HEK293T (cell line): ENCODE results near the gene CHKA.

Source experiments
- CTCF ChIA-PET: fragments of 350-600 bp; formaldehyde crosslinking; extraction: SDS; loops from one replicate; lab custom pipeline; 2021; ENCODE audit warnings: antibody characterized with exemption, inconsistent platforms; lab: Yijun Ruan, JAX
- POLR2A ChIA-PET: fragments of 350-600 bp; formaldehyde crosslinking; extraction: SDS; loops from one replicate; lab custom pipeline; 2020; ENCODE audit warnings: antibody characterized with exemption, inconsistent platforms; lab: Yijun Ruan, JAX
- DNase-seq: peaks from one replicate; pipeline ENCODE4 v3.0.0; 2012; ENCODE audit warnings: mixed read lengths; ENCODE audit errors: extremely low spot score
- ARNT ChIP-seq: fragments of 450-650 bp; IDR thresholded peaks from 2 replicates; pipeline ENCODE4 v1.6.1; 2017; ENCODE audit warnings: mild to moderate bottlenecking
- BHLHE40 ChIP-seq: fragments of 450-650 bp; IDR thresholded peaks from 2 replicates; pipeline ENCODE4 v1.6.1; 2016; ENCODE audit warnings: mild to moderate bottlenecking, moderate library complexity, borderline replicate concordance
- CTBP1 ChIP-seq: fragments of 450-650 bp; IDR thresholded peaks from 2 replicates; pipeline ENCODE4 v1.6.1; 2016; ENCODE audit warnings: borderline replicate concordance
- ELF4 ChIP-seq: fragments of 450-650 bp; IDR thresholded peaks from 2 replicates; pipeline ENCODE4 v1.6.1; 2017; ENCODE audit warnings: antibody characterized with exemption
- FOXA1 ChIP-seq: fragments of 450-650 bp; IDR thresholded peaks from 2 replicates; pipeline ENCODE4 v1.6.1; 2016; ENCODE audit warnings: mild to moderate bottlenecking
- FOXK2 ChIP-seq: fragments of 450-650 bp; IDR thresholded peaks from 2 replicates; pipeline ENCODE4 v1.6.1; 2016; ENCODE audit warnings: mild to moderate bottlenecking
- FOXM1 ChIP-seq: fragments of 450-650 bp; IDR thresholded peaks from 2 replicates; pipeline ENCODE4 v1.6.1; 2017; ENCODE audit warnings: mild to moderate bottlenecking, borderline replicate concordance
- HDGF ChIP-seq: fragments of 450-650 bp; IDR thresholded peaks from 2 replicates; pipeline ENCODE4 v1.6.1; 2017; ENCODE audit warnings: antibody characterized with exemption, borderline replicate concordance
- L3MBTL2 ChIP-seq: fragments of 450-650 bp; conservative IDR thresholded peaks from 2 replicates; pipeline ENCODE4 v1.6.1; 2016; ENCODE audit warnings: mild to moderate bottlenecking
- LEF1 ChIP-seq: fragments of 450-650 bp; IDR thresholded peaks from 2 replicates; pipeline ENCODE4 v1.6.1; 2017; ENCODE audit warnings: mild to moderate bottlenecking, borderline replicate concordance
- NFRKB ChIP-seq: fragments of 450-650 bp; IDR thresholded peaks from 2 replicates; pipeline ENCODE4 v1.6.1; 2016; ENCODE audit warnings: mild to moderate bottlenecking, moderate library complexity
- SP1 ChIP-seq: fragments of 450-650 bp; IDR thresholded peaks from 2 replicates; pipeline ENCODE4 v1.6.1; 2017
- SUZ12 ChIP-seq: fragments of 450-650 bp; IDR thresholded peaks from 2 replicates; pipeline ENCODE4 v1.6.1; 2016; ENCODE audit warnings: mild to moderate bottlenecking
- TARDBP ChIP-seq: fragments of 450-650 bp; IDR thresholded peaks from 2 replicates; pipeline ENCODE4 v1.6.1; 2016
- ZNF384 ChIP-seq: fragments of 450-650 bp; IDR thresholded peaks from 2 replicates; pipeline ENCODE4 v1.6.1; 2016
- TF ChIP-seq, protein P1 (sequence below): fragments of 450-650 bp; IDR thresholded peaks from 2 replicates; pipeline ENCODE4 v1.6.1; 2016

CHKA gene

DNA sequence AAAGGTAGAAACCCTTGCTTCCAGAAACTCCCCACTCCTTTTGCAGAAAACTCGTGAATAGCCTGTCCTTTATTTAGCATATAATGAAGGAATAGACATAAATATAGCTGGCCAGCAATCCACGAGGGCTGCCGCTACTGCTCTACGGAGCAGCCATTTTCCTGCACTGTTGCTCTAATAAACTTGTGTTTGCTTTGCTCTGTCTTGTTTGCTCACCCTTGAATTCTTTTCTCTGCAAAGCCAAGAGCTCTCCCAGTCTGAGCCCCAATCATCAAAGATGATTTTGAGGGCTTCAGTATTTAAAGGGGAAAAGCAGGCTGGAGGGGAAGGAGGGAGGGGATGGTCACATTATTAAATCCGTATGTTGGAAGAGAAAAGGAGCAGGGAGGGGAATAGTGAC is 16.6 kb upstream of the CHKA start:
- TF ChIP-seq FOXM1 (no peak), L3MBTL2 (no peak), FOXA1 (no peak), NFRKB (no peak), SUZ12 (no peak), TARDBP (no peak), ARNT (no peak), HDGF (no peak), BHLHE40 (no peak), ZNF384 (no peak), LEF1 (no peak), FOXK2 (no peak), ELF4 (no peak), CTBP1 (no peak), SP1 (no peak)
- TF ChIP-seq, protein P1, sequence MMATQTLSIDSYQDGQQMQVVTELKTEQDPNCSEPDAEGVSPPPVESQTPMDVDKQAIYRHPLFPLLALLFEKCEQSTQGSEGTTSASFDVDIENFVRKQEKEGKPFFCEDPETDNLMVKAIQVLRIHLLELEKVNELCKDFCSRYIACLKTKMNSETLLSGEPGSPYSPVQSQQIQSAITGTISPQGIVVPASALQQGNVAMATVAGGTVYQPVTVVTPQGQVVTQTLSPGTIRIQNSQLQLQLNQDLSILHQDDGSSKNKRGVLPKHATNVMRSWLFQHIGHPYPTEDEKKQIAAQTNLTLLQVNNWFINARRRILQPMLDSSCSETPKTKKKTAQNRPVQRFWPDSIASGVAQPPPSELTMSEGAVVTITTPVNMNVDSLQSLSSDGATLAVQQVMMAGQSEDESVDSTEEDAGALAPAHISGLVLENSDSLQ, result no peak
- ChIA-PET POLR2A (no interaction called here), CTCF (no interaction called here)
- no peak for DNase-seq

DNA sequence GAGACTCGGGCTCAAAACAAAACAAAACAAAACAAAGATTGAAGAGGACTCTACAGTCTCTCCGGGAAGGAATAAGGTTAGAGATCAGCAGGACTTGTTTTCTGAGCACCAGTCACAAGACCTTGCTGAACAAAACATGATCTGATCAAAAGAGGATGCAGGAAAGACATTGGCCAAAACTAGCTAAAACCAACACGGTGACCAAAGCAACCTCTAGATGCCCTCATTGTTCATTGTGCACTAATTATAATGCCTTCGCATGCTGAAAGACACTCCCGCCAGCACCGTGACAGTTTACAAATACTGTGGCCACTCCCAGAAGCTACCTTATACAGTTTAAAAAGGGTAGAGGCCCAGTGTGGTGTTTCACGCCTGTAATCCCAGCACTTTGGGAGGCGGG is 15.7 kb upstream of the CHKA start:
- CTCF ChIA-PET, result no interaction called here
- POLR2A ChIA-PET, result no interaction called here
- TF ChIP-seq L3MBTL2 (no peak), LEF1 (no peak), SP1 (no peak), ELF4 (no peak), FOXA1 (no peak), FOXM1 (no peak), FOXK2 (no peak), TARDBP (no peak)
- DNase-seq, result no peak

DNA sequence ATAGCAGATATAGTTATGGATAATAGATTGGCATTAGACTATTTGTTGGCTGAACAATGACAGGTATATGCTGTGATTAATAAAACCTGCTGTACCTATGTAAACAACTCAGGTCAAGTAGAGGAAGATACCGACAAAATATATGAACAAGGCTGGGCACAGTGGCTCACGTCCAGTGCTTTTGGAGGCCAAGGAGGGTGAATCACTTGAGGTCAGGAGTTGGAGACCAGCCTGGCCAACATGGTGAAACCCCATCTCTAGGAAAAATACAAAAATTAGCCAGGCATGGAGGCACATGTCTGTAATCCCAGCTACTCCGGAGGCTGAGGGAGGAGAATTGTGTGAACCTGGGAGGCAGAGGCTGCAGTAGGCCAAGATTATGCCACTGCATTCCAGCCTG is 14.0 kb upstream of the CHKA start:
- no peak for TF ChIP-seq ARNT
- TF ChIP-seq NFRKB, result no peak
- TF ChIP-seq FOXM1, result no peak
- no peak for TF ChIP-seq FOXK2
- no peak for TF ChIP-seq L3MBTL2
- no peak for TF ChIP-seq ELF4
- no peak for TF ChIP-seq HDGF
- no peak for TF ChIP-seq CTBP1
- TF ChIP-seq SP1, result no peak
- no peak for TF ChIP-seq ZNF384
- CTCF ChIA-PET, result no interaction called here

DNA sequence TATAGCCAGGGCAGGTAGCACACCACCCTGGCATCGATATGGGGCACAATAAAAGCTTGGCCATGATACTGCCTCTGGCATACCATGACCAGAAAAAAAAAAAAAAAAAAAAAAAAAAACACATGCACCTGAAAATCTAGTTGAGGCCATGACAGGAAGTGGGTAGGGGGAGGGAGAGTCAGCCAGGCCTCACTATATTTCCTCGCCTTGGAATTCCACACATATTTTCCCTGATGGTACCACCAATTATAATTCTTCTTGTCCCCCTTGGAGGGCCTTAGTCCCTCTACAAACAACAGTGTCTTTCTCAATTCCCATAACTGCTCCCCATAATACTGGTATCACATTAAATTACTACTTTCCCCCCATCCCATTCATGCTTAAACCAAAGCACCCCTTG is 12.6 kb upstream of the CHKA start:
- no peak for DNase-seq
- no peak for TF ChIP-seq FOXK2
- TF ChIP-seq FOXM1, result no peak
- no peak for TF ChIP-seq ARNT
- TF ChIP-seq NFRKB, result no peak
- no peak for TF ChIP-seq ZNF384
- no peak for TF ChIP-seq HDGF
- TF ChIP-seq, protein P1, result no peak
- no peak for TF ChIP-seq BHLHE40
- no peak for TF ChIP-seq SUZ12
- TF ChIP-seq FOXA1, result no peak
- TF ChIP-seq CTBP1, result no peak
- TF ChIP-seq L3MBTL2, result no peak
- no peak for TF ChIP-seq ELF4
- no peak for TF ChIP-seq SP1
- no peak for TF ChIP-seq TARDBP
- TF ChIP-seq LEF1, result no peak
- CTCF ChIA-PET, result no interaction called here
- POLR2A ChIA-PET, result no interaction called here

More for the DNA sequence above, 14.0 kb upstream of the CHKA start:
- no peak for DNase-seq
- POLR2A ChIA-PET, result no interaction called here

DNA sequence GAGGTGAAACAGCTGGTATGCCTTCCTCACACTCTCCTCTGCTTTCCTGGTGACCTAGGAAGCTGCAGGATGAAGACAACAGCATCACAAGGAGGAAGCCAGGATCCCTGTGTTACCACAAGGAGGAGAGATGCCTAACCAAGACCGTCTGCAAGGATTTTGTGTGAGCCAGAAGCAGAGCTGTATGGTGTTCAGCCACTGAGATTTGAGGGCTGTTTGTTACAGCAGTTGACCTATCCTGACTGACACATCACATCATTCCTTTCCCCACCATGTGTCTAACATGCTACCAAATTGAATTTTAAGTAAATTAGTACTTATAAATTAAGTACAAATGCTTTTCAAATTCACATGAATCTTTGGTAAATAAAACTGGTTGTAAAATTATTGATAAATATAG is 8.9 kb upstream of the CHKA start:
- CTCF ChIA-PET, result no interaction called here
- DNase-seq, result no peak
- TF ChIP-seq FOXA1 (no peak), SUZ12 (no peak), LEF1 (no peak)
- POLR2A ChIA-PET, result no interaction called here

DNA sequence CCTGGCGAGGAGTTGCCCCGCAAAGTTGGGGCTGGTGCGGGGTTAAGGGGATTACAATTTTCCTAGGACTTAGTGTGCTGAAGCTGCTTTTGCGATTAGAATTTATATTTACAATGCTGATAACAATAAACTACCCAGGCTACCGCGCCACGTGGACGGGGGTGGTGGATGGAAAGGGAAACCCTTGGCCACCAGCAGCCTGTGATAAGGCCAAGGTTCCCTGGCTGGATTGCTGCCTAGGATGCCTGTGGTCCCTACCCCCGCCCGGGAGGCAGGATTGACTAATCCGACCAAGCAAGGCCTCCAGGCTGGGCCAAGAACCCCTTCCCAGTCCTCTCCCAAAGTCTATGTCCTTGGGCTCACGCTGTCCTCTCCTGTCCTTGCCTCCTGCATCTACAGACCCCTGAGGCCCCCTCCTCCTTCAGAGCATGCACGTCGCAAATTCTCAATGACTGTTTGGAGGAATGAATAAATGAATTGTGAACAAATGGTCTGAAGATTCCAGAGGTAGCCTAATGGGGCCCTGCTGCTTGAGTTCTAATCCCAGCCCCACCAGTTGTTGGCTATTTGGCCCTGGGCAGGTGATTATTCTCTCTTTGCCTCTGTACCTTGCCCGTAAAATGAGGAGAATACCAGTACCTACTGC is 7.6 kb upstream of the CHKA start:
- POLR2A ChIA-PET, result no interaction called here
- DNase-seq, result no peak
- TF ChIP-seq TARDBP, result no peak
- TF ChIP-seq FOXM1, result no peak
- TF ChIP-seq CTBP1, result no peak
- no peak for TF ChIP-seq BHLHE40
- no peak for TF ChIP-seq ELF4
- TF ChIP-seq FOXK2, result no peak
- no peak for TF ChIP-seq HDGF
- no peak for TF ChIP-seq NFRKB
- no peak for TF ChIP-seq L3MBTL2
- TF ChIP-seq LEF1, result no peak
- TF ChIP-seq ARNT, result no peak
- TF ChIP-seq SUZ12, result no peak
- no peak for TF ChIP-seq ZNF384
- no peak for TF ChIP-seq SP1
- TF ChIP-seq, protein P1, result no peak
- no peak for TF ChIP-seq FOXA1
- CTCF ChIA-PET, result no interaction called here
